Right lobe of liver (tissue), 6 donors: ENCODE results near the gene CCDC60. TPM values are rescaled to one million over a fixed set of nuclear protein-coding genes. Genes with fewer than 3 reads are reported as not detected.

Experiments
- ATAC-seq, 4 donors: fragments of 200-7000 bp; cut with Tn5 transposase; one replicate each; pipeline ENCODE4 v1.9.1; 2020; ENCODE audit warnings: mild to moderate bottlenecking in 4 of 4, moderate library complexity in 4 of 4
- DNase-seq, 3 donors: peaks; one replicate each; pipeline ENCODE4 v3.0.0-alpha.2; 2020
- H3K27ac ChIP-seq, 3 donors: fragments of 200-600 bp; one replicate each; pipeline ENCODE4 v1.8.0; 2022
- H3K27me3 ChIP-seq, 2 donors: fragments of 200-600 bp; one replicate each; pipeline ENCODE4 v1.8.0; 2022
- H3K36me3 ChIP-seq, 4 donors: fragments of 200-600 bp; sonication (generic) in 1 of 4; one replicate each; pipeline versions ENCODE4 v1.5.1 to v1.8.0; 2017 to 2022; ENCODE audit warnings: control low read depth in 1 of 4
- H3K4me1 ChIP-seq, 4 donors: fragments of 200-600 bp; sonication (generic) in 1 of 4; one replicate each; pipeline versions ENCODE4 v1.5.1 to v1.8.0; 2017 to 2022; ENCODE audit warnings: control low read depth in 1 of 4
- H3K4me3 ChIP-seq, 3 donors: fragments of 200-600 bp; one replicate each; pipeline ENCODE4 v1.8.0; 2022
- H3K9me3 ChIP-seq, 4 donors: fragments of 200-600 bp; sonication (generic) in 1 of 4; one replicate each; pipeline versions ENCODE4 v1.5.1 to v1.8.0; 2017 to 2022; ENCODE audit warnings: control low read depth in 1 of 4
- POLR2A ChIP-seq: fragments of 450-650 bp; IDR thresholded peaks from one replicate; pipeline ENCODE4 v1.6.1; 2017; ENCODE audit warnings: antibody characterized with exemption, mild to moderate bottlenecking
- WGBS: methylation state at CpG from one replicate; pipeline ENCODE4 v1.1.6; 2018; ENCODE audit warnings: low coverage, low lambda C conversion rate; ENCODE audit not compliant: insufficient coverage; ENCODE audit errors: missing lambda C conversion rate; 5-methylcytosine and 5-hydroxymethylcytosine counted together
- intact Hi-C, 2 donors: fragments of 100-400 bp; cut with DNase I; formaldehyde crosslinking; loops; one replicate each; pipeline versions ENCODE4 v1.11.2 to v1.14.1; 2022
- total RNA-seq, 6 experiments: library from RNA; depleted of rRNA in 2 of 6; stranded (reverse); fragments of >200 nt in 2 of 6; fragmentation: NEBNext Ultra II Directional in 3 of 6; extraction: Animal tissue kit (Norgen Biotek cat#: 25700) in 3 of 6; gene quantifications; one replicate each; pipeline versions ENCODE4 v1.1.0 to v1.2.4, GENCODE V29; 2016 to 2023
- TF ChIP-seq, protein P1 (sequence below), 4 donors: fragments of 200-600 bp in 3 of 4; fragments of 450-650 bp in 1 of 4; IDR thresholded peaks; one replicate each; pipeline versions ENCODE4 v1.5.1 to v1.8.0; 2016 to 2022; ENCODE audit warnings: antibody characterized with exemption in 4 of 4, mild to moderate bottlenecking in 2 of 4
- donor health status: DM: no; HTN: yes; CAD: no.
- donor health status: DM: no; HTN: no; CAD: no.
- donor health status: DM: no; HTN: no; CAD: no.
- donor health status: DM: no; HTN: yes; CAD: no.
- donor health status: DM: no; HTN: yes; CAD: no.

Gene CCDC60
- total RNA-seq, 6 experiments from 2014 or later, result not detected

DNA sequence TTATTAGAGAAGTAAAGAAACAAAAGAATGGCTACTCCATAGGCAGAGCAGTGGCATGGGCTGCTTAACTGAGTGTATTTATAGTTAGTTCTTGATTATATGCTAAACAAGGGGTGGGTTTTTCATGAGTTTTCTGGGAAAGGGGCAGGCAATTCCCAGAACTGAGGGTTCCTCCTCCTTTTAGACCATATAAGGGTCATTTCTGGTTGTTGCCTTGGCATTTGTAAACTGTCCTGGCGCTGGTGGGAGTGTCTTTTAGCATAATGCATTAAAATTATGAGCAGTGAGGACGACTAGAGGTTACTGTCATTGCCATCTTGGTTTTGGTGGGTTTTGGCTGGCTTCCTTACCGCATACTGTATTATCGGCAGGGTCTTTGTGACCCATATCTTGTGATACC, 40.1 kb downstream of the CCDC60 start:
- Histone ChIP-seq H3K9me3 (no peaks in the 10 kb centered on the region), H3K27ac (no peak overlapping the region), H3K4me1 (peaks cover 0 to 3% (median 0%) of the 10 kb centered on the region in 4 donors), H3K27me3 (no peaks in the 10 kb centered on the region), H3K4me3 (no peak overlapping the region), H3K36me3 (no peaks in the 10 kb centered on the region)
- 44% methylated on average over 4 of the region's 4 CpGs for WGBS
- ATAC-seq, result no peak
- intact Hi-C loops, result no loop called here
- DNase-seq, result no peak
- TF ChIP-seq, protein P1, sequence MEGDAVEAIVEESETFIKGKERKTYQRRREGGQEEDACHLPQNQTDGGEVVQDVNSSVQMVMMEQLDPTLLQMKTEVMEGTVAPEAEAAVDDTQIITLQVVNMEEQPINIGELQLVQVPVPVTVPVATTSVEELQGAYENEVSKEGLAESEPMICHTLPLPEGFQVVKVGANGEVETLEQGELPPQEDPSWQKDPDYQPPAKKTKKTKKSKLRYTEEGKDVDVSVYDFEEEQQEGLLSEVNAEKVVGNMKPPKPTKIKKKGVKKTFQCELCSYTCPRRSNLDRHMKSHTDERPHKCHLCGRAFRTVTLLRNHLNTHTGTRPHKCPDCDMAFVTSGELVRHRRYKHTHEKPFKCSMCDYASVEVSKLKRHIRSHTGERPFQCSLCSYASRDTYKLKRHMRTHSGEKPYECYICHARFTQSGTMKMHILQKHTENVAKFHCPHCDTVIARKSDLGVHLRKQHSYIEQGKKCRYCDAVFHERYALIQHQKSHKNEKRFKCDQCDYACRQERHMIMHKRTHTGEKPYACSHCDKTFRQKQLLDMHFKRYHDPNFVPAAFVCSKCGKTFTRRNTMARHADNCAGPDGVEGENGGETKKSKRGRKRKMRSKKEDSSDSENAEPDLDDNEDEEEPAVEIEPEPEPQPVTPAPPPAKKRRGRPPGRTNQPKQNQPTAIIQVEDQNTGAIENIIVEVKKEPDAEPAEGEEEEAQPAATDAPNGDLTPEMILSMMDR (IDR thresholded peaks at IDR 0.05), result no peak
- no peak for TF ChIP-seq POLR2A

DNA sequence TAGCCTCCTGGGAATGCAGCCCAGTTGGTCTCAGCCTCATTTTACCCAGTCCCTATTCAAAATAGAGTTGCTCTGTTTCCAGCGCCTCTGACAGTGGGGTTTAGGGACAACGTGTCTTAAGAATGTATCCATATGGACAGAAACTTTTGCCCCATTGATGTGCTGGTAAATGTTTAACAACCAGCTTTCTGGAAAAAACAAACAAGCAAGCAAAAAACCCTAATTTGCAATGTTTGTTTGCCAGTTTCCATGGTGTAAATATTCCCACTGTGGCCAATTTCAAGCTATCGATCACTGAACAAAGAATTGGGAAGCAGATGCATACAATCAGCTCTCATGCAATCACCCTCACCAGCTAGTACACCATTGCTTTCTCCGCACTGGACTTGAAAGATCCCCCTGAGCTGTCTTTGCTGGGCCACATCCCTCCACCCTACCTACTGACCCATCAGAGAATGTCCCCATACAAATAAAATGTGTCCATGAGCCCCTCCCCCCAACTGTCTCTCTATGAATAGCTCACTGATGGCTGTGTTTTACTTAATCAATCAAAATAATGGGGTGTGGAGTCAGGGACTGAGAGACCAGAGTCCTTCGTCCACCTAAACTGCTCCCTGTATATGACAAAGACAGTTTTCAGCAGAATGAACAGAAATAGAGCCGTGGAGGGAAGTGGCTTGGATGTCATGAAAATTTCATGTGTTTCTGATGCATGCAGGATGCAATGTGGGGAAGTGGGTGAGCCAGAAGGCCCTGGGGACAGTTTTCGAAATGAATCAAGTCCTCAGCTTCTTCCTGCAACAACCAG, 40.8 kb downstream of the CCDC60 start:
- TF ChIP-seq, protein P1 (IDR thresholded peaks at IDR 0.05), result no peak
- no peak for TF ChIP-seq POLR2A
- no peaks in the 10 kb centered on the region for H3K36me3 ChIP-seq
- DNase-seq (no peak), ATAC-seq (peak; percentile 46 to 59 (median 57))
- no peaks in the 10 kb centered on the region for H3K9me3 ChIP-seq
- intact Hi-C loops, result no loop called here
- no peaks in the 10 kb centered on the region for H3K27me3 ChIP-seq
- H3K27ac ChIP-seq, result no peak overlapping the region
- peaks cover 0 to 3% (median 0%) of the 10 kb centered on the region in 4 donors for H3K4me1 ChIP-seq
- no peak overlapping the region for H3K4me3 ChIP-seq
- WGBS, result 30% methylated on average over 7 of the region's 7 CpGs

DNA sequence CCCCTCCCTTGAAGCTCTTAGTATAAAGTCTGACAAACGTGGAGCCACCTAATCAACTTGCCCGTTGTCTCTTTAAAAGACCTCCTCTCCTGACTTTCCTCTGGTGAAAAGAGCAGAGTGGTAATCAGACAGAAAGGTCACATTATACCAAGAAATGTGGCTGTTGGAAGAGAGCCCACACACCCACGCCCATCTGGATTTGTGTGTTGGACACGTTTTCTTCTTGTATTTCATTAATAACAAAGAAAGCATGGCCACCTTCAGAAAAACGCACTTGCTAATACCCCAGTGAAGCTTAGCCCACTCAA, 41.3 kb downstream of the CCDC60 start:
- no peaks in the 10 kb centered on the region for H3K36me3 ChIP-seq
- TF ChIP-seq, protein P1 (IDR thresholded peaks at IDR 0.05), result no peak
- TF ChIP-seq POLR2A, result no peak
- H3K4me3 ChIP-seq, result no peak overlapping the region
- intact Hi-C loops, result no loop called here
- H3K27me3 ChIP-seq, result no peaks in the 10 kb centered on the region
- H3K9me3 ChIP-seq, result no peaks in the 10 kb centered on the region
- H3K4me1 ChIP-seq, result peaks cover 0 to 3% (median 0%) of the 10 kb centered on the region in 4 donors
- WGBS, result 37% methylated on average over 5 of the region's 5 CpGs
- DNase-seq (no peak), ATAC-seq (no peak)
- no peak overlapping the region for H3K27ac ChIP-seq

DNA sequence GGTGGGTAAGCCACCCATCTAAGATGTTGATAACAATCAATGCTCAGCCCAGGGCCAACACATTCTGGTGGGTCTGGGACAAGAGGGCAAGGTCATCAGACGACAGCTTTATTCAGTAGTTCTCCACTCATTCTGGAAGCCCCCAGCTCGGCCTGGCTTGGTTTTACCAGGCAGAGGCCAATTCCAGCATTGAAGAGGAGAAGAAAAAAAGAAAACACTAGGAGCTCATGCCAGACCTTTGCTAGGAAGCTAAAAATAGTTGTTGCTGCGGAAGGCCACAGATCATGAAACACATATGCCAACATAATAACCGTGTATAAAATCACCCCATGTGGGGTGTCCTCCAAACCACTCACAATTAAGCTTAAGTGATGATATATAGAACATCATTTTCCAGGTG, 44.4 kb downstream of the CCDC60 start:
- ATAC-seq (no peak), DNase-seq (no peak)
- TF ChIP-seq, protein P1 (IDR thresholded peaks at IDR 0.05), result no peak
- TF ChIP-seq POLR2A, result no peak
- intact Hi-C loops, result no loop called here
- Histone ChIP-seq H3K4me1 (peaks cover 0 to 3% (median 0%) of the 10 kb centered on the region in 4 donors), H3K27me3 (no peaks in the 10 kb centered on the region), H3K9me3 (no peaks in the 10 kb centered on the region), H3K27ac (no peak overlapping the region), H3K4me3 (no peak overlapping the region), H3K36me3 (no peaks in the 10 kb centered on the region)
- 53% methylated on average over 4 of the region's 4 CpGs for WGBS
